GM12865 (cell line): ENCODE measurements around the gene CTLA4.

ENCODE experiments used
- DNase-seq: peaks from one replicate; pipeline ENCODE4 v3.0.0; 2010; ENCODE audit warnings: low read depth
- H3K4me3 ChIP-seq: 2 replicates; pipeline ENCODE4 v1.5.1; 2011; ENCODE audit warnings: mild to moderate bottlenecking, low read depth, low read length, control low read depth
- CTCF ChIP-seq: IDR thresholded peaks from 2 replicates; pipeline ENCODE4 v1.5.1; 2011; ENCODE audit warnings: low read length, control low read depth, low read depth, inconsistent platforms; ENCODE audit not compliant: insufficient read depth; ENCODE audit errors: missing control alignments

Gene CTLA4

GRCh38 chr2:203887677-203888076 lies 20.1 kb downstream of the CTLA4 start:
- no peak for TF ChIP-seq CTCF
- H3K4me3 ChIP-seq: no peak overlapping the region
- DNase-seq: no peak

GRCh38 chr2:203889542-203889941 lies 22.0 kb downstream of the CTLA4 start:
- no peak overlapping the region for H3K4me3 ChIP-seq
- DNase-seq: no peak
- no peak for TF ChIP-seq CTCF

GRCh38 chr2:203889944-203890343 lies 22.4 kb downstream of the CTLA4 start:
- H3K4me3 ChIP-seq: no peak overlapping the region
- no peak for DNase-seq
- no peak for TF ChIP-seq CTCF

GRCh38 chr2:203890733-203891132 lies 23.2 kb downstream of the CTLA4 start:
- no peak for TF ChIP-seq CTCF
- no peak overlapping the region for H3K4me3 ChIP-seq
- no peak for DNase-seq

DNA sequence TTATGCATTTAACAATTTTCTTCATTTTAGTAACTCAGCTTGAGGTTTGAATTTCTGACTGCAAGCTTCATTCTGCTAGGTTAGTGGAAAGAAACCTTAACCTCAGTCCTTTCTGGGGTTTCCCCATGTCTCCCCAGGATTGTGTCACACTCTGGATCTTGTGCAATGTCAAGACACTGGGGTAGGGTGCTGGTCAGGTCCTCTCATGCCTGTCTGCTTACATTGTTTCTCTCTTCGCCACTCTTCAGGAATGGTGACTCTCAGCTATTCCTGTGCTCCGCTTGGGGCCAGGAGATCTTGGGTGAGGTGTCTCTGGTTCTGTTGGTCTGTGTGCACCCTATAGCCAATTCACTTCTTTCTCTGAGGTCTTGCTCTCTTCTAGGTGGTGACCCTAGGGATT lies 23.9 kb downstream of the CTLA4 start:
- no peak for TF ChIP-seq CTCF
- no peak for DNase-seq

DNA sequence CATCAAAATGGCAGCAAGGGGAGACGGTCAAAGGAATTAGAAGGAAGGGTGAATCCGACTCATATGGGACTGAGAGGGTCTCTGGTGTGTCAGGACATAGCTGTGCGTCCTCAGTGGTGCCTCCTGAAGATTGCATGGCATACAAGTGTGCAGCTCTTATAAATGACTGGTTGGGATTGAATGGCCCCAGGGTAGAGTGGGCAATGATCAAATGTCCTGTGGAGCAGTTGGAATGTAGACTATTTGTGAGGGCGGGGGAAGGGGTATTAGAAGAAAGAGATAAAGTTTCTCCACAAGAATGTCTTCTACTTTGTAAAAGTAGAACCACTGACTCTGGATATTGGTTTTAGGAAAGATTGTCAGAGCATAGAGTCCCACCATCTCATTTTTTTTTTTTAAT lies 24.6 kb downstream of the CTLA4 start:
- DNase-seq: no peak

More for the DNA sequence above, 23.9 kb downstream of the CTLA4 start:
- H3K4me3 ChIP-seq: no peak overlapping the region

More for the DNA sequence above, 24.6 kb downstream of the CTLA4 start:
- H3K4me3 ChIP-seq: no peak overlapping the region
- no peak for TF ChIP-seq CTCF
